PC-3 (cell line): Measurements from ENCODE around the gene FHAD1.

Experiments used
- CTCF ChIP-seq: fragments of 300-600 bp; sonication (generic); conservative IDR thresholded peaks from 2 replicates; pipeline ENCODE4 v1.5.1; 2017; ENCODE audit warnings: antibody characterized with exemption, low read depth, mild to moderate bottlenecking, low read length
- EZH2 ChIP-seq: fragments of 300-600 bp; sonication (generic); IDR thresholded peaks from one replicate; pipeline ENCODE4 v1.6.1; 2017; ENCODE audit warnings: antibody characterized with exemption, mild to moderate bottlenecking, low read length; ENCODE audit not compliant: unreplicated experiment
- EZH2phosphoT487 ChIP-seq: fragments of 300-600 bp; sonication (generic); IDR thresholded peaks from 2 replicates; pipeline ENCODE4 v1.6.1; 2018; ENCODE audit warnings: mild to moderate bottlenecking, antibody characterized with exemption, low read length, borderline replicate concordance

GRCh38 chr1:15309687-15310086 is 62.7 kb downstream of the FHAD1 start:
- TF ChIP-seq CTCF (no peak), EZH2 (no peak), EZH2phosphoT487 (no peak)
